Fibroblast of mammary gland (primary cell): Measurements from ENCODE around the gene MAPKAP1.
A peak's percentile ranks its signal among the peaks of the same experiment; 100 is the strongest.

Experiments
- DNase-seq: peaks from one replicate; pipeline ENCODE4 v3.0.0-alpha.2; 2010; ENCODE audit warnings: low read depth
- H3K4me3 ChIP-seq: 2 replicates; pipeline ENCODE4 v1.5.1; 2011; ENCODE audit warnings: low read depth, mild to moderate bottlenecking, low read length, moderate library complexity; ENCODE audit not compliant: control insufficient read depth
- TF ChIP-seq, protein P1 (sequence below): conservative IDR thresholded peaks from 2 replicates; pipeline ENCODE4 v1.5.1; 2011; ENCODE audit warnings: low read depth, low read length, inconsistent platforms; ENCODE audit not compliant: control insufficient read depth, insufficient read depth

MAPKAP1 gene

DNA sequence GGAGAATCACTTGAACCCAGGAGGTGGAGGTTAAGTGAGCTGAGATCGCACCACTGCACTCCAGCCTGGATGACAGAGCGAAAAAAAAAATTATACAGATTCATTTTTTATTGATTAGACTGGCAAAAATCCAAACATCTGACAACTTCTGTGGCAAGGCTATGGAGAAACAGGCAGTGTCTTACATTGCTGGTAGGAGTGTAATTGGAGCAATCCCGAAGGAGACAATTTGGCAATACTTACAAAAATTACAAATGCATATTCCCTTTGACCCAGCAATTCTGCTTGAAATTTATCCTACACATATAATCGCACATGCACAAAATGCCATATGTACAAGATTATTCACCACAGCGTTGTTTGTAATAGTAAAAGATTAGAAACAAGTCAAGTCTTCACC is 86.8 kb downstream of the MAPKAP1 start:
- TF ChIP-seq, protein P1, sequence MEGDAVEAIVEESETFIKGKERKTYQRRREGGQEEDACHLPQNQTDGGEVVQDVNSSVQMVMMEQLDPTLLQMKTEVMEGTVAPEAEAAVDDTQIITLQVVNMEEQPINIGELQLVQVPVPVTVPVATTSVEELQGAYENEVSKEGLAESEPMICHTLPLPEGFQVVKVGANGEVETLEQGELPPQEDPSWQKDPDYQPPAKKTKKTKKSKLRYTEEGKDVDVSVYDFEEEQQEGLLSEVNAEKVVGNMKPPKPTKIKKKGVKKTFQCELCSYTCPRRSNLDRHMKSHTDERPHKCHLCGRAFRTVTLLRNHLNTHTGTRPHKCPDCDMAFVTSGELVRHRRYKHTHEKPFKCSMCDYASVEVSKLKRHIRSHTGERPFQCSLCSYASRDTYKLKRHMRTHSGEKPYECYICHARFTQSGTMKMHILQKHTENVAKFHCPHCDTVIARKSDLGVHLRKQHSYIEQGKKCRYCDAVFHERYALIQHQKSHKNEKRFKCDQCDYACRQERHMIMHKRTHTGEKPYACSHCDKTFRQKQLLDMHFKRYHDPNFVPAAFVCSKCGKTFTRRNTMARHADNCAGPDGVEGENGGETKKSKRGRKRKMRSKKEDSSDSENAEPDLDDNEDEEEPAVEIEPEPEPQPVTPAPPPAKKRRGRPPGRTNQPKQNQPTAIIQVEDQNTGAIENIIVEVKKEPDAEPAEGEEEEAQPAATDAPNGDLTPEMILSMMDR = no peak
- DNase-seq = peak; percentile 25
- no peak overlapping the region for H3K4me3 ChIP-seq

DNA sequence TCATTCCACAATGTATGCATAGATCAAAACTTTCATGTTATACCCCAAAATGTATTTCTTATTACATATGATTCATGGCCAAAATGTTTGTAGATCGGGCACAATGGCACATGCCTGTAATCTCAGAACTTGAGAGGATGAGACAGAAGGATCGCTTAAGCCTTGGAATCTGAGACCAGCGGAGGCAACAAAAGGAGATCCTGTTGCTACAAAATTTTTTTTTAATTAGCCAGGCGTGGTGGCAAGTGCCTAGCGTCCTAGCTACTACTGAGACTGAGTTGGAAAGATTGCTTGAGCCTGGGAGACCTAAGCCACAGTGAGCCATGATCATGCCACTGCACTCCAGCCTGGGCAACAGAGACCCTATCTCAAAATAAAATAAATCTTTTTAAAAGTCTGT is 89.9 kb downstream of the MAPKAP1 start:
- TF ChIP-seq, protein P1 = no peak
- no peak overlapping the region for H3K4me3 ChIP-seq
- DNase-seq = no peak

DNA sequence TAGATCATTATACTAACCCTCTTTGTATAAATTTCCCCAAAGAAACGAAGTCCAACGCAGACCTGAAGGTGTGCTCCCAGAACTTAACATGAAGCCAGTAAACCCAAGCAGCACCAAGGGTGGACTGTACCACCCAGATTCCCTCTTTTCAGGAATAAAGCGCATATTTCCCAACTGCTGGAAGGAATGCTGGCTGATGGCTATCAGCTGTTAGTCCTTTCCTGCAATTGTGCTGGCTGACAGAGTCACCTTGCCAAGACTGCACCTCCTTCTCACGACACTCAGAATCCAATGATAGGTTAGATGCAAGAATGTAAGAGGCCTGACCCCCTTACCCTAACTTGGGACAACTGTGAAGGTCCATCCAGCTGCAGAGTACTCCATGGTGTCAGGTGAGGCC is 93.9 kb downstream of the MAPKAP1 start:
- TF ChIP-seq, protein P1 = no peak
- H3K4me3 ChIP-seq = no peak overlapping the region
- DNase-seq = no peak

DNA sequence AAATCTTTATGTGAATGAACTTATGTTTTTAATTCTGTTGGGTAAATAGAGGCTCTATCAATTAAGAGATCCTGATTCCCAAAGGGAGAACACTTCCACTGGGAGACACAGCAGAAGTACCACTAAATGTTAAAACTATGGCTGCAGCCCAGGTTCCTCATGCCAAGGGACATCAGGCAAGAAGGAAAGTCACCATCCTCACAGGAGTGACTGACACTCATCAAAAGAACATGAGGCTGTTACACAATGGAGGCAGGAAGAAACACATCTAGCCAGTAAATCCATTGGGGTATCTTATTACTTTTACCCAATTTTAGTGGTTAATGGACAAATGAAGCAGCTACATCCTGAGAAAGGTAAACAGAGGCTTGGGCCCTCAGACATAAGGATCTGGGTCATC is 94.4 kb downstream of the MAPKAP1 start:
- no peak overlapping the region for H3K4me3 ChIP-seq
- TF ChIP-seq, protein P1 = no peak
- no peak for DNase-seq

DNA sequence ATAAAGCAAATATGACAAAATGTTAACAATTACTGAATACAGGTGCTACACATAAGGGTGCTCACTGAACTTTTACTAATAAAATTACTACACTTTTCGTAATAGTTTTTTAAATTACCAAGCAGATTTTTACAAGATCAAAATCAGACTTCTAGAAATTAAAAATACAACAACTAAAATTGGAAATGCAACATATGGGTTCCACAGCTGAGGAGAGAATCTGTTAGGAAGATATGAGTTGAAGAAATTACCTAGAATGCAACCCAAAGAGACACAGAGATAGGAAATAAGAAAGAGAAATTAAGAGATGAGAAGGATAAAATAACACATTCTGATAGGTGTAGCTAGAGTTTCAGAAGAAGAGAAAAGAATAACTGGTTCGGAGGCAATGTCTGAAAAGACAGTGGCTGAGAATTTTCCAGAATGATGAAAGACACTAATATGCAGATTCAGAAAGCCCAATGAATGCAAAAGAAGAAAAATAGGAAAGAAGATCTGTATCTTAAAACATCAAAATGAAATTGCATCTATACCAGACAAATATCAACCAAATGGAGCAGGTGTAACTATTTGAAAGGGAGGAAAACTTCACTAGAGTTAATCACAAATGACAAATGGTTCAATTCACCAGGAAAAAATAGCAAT is 95.8 kb downstream of the MAPKAP1 start:
- H3K4me3 ChIP-seq = no peak overlapping the region
- TF ChIP-seq, protein P1 = no peak
- DNase-seq = no peak

DNA sequence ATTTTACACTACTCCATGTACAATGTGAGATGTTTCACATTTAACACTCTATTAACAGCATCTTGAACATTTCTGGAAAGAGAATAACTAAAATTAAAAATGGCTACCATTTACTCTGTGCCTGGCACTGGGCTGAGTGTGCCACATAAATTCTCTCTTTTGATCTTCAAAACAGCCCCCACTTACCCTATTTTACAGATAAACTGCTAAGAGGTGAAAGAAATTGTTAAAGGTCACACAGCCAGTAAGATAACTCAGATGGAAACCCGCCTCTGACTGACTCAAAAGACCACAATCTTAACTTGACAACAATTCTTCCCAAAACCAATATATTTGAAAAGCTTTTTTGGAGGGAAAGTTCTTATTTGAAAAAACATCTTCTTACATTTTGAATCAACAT is 97.3 kb downstream of the MAPKAP1 start:
- TF ChIP-seq, protein P1 = no peak
- DNase-seq = no peak
- H3K4me3 ChIP-seq = no peak overlapping the region

DNA sequence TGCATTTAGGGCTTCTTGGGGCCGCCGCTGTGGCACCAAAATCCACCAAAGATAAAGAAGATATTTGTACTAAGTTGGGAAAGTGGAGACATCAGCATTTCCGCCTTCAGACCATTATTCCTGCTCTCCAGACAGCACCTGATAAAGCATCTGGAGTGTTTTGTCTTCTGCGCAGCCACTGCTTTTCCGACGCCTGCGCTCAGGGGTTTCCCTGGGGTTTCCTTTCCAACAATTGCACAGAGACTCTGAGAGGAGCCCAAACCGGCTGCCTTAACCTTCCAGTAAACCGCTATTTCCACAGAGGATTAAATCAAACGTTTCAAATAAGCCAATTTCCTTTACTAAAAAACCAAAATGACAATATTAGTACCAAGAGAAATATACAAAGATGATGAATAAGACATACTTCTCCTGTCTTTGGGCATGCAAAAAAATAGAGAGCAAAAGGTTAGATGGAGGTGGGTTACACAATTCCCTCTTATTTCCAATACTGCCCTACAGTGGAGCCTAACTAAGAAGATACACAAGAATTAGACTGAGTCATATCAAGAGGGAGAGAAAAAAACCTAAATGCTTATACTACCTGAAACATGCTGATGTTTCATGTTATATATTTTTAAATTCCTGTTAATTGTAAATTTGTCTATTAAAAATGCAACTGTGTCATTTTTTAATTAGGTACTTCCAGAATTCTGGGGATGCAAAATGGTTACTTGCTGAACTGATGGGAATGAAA is 98.4 kb downstream of the MAPKAP1 start:
- no peak overlapping the region for H3K4me3 ChIP-seq

More for the DNA sequence above, 98.4 kb downstream of the MAPKAP1 start:
- TF ChIP-seq, protein P1 = no peak
- DNase-seq = peak; percentile 14
